Stimulated activated CD4-positive, alpha-beta T cell treated with anti-CD3 and anti-CD28 coated beads, Interleukin-1b, Interleukin-23, amount 100 ng/mL, for 4 hours (primary cell): Measurements from ENCODE around the gene MYRIP.

Experiments used
- DNase-seq, 2 donors: peaks; one replicate each; pipeline ENCODE4 v3.0.0-alpha.2; 2020; ENCODE audit warnings: low read depth in 2 of 2

MYRIP gene

DNA sequence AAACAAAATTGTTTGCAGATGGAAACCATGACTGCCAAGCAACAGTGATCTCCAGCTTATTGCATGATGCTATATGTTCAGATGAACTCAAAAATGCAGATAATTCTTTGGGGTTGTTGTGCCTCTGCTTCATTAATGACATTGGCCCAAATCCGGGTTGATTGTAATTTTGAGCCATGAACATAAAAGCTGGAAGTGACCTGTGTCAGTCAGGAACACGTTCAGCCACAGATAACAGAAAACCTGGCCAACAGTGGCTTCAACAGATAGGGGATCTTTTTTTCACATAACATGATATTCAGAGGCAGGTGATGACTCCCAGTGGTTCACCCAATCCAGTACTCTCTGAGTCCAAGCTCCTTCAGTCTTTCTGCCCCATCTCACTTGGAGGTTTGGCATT lies 423.2 kb downstream of the MYRIP start:
- no peak for DNase-seq

DNA sequence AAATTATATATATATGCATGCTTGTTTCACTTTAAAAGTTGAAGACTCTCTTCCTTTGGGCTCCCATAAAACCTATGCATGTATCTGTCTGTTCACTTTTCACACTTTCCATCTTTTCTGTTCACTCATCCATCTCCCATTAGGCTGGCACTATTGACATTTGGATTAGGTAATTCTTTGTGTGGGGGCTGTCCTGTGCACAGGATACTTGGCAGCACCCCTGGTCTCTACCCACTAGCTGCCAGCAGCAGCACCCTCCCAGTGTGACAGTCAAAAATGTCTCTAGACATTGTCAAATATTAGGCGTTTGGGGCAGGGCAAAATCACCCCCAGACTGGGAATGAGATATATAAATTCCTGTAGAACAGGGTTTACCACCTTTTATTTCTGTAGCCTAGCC lies 427.8 kb downstream of the MYRIP start:
- DNase-seq, result no peak

DNA sequence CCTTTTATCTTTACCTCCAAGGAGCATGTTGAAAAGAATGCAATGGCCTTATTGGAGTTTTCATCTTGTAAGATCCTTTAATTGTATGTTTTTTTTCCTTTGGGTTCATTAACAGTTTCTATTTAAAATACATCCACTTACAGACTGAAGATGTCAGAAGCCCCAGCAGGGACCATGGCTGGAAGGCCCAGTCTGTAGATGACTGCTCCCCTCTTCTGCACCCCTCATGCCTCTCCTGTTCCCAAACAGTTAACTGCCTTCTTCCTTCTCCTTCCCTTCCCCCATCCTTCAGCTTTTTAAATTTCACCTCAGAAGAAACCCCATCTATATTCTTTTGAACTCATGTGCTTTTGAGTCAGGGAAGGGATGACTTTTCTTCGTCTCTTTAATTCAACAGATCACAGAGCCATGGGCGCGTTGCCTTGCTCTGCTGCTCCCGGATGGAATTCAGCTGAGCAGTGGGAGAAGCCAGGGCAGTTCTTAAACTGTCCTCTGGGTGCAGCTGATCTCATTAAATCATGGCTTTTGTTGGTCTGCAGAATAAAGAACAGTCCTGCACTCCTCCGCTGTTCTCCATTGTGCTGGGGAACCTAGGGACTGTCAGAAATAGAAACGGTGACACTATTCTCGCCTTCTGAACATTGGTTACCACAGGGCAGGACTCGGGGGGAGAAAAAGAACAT lies 428.6 kb downstream of the MYRIP start:
- no peak for DNase-seq

DNA sequence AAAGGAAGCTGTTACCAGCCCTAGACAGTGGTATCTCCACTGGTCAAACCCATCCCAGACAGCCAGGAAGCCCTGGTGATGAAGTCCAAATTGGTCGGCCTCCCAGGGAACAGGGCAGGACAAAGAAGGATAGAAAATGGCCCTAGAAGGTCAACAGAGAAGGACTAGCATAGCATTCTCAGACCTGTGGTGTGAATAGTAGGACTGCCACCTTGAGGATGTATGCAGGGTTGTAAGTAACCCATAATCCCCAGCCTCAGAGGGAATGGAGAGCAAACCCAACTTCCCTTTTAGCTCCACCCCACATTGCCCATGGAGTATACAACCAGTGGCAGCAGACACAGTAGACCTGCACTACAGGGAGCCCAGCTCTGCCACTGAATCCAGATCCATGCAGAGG lies 431.5 kb downstream of the MYRIP start:
- no peak for DNase-seq

DNA sequence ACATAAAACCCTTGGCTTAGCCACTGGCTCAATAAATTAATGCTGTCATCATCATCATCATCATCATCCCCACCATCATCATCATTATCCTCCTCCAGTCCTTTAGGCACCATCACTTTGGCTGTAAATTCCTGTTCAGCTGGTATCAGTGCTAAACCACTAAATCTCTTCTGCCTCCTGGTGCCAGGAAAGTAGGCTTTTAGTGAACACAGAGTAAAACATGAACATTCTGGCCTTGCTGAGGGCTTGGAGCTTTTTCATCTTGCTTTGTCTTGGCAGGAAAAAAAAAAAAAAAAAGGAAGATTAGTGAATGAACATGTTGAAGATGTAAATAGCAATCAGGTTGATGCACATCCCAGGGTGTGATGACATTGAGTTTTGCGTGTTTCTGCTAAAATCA lies 432.8 kb downstream of the MYRIP start:
- DNase-seq, result no peak

DNA sequence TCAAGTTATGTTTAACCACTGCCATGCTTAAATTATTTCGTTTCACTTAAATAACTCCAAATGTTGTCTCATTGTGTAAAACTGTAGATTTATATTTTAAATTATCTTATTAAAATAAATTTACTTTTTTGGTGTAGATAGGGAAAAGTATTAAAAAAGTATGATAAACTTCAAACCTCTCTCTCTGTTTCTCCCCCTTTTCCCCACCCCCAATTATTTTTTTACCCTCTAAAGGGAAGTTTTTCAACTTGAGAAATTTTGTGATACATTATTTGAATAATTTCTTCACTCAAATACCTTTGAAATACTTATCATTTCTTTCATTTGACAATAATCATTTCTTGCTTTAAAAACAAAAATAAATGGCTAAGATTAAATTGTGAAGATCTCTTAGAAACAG lies 433.2 kb downstream of the MYRIP start:
- no peak for DNase-seq

DNA sequence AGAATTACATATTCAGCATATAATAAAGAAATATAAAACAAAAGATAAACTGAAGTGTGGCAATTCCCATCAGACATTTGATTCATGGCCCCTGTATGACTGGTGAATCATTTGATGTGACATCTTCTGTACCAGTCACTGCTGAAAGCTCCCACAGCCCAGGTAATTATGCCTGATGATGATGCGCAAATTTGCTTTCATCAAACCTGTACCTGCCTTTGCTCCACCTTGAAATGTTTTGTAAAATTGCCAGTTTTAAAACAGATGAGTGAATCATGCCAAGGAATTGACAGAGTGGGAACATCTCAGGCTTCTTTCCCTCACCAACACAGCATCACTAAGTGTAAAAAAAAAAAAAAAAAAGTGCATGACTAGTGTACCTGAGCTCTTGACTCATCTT lies 433.6 kb downstream of the MYRIP start:
- DNase-seq, result no peak

DNA sequence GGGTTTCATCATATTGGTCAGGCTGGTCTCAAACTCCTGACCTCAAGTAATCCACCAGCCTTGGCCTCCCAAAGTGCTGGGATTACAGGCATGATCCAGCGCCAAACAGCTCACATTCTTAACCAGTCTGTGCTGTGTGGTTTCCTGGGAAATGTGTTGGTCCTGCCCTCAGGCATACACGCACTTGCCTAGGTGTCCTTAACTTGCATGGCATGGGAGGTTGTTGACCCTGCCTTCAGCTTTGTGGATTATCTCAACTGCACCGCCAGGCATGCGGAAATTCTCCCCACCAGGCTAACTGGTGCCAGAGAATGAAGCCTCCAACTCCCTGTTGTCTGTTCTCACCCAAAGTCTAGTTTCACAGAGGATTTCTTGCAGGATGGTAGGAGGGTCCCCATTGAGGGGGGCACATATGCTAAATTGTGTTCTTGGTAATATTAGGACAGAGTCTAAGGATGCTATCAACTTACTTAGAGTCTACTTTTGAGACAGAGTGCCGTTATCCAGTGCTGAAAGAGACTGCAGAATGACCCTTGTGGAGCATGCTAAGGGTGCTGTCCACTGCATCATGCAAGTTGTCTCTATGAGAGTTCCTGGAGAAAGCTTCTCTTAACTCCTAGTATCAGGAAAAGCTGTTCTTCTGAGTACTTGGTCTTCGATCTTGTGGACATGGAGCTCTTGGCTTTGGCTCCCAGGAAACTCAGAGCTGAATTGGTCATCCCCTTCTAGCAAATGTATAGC lies 438.5 kb downstream of the MYRIP start:
- no peak for DNase-seq

DNA sequence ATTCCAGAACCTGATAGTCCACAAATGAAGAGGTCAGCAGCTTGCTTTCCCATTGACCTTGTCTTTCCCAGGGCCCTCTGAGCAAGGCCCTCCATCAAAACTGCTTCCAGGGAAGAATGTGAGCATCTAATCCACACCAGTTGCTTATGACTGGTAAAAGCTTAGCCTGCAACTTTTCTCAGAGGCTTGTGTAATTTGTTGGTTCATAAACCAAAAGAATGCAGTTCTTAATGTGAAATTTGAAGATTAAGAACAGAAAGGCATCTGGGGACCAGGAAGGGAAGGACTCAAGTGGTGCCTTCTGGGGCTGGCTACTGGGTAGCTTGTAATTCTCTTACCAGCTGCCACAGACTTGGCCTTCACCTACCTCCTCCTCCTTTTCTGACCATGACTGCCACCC lies 439.2 kb downstream of the MYRIP start:
- no peak for DNase-seq

DNA sequence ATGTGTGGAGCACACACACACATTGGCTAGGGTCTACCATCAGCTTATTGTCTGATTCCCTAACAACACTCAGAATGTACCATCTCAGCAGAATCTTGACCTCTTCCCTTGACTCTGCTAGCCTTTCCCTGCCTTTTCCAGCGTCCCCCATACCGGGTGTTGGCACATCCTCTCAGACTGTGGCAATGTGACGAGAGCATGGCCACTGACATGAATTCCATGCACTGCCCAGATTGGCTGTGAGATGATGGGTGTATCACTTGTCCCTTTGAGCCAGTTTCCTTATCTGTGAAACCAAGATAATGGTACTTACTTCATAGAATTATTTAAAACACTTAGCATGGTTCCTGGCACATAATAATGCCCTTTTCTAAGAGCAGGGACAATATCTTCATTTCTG lies 439.8 kb downstream of the MYRIP start:
- no peak for DNase-seq

DNA sequence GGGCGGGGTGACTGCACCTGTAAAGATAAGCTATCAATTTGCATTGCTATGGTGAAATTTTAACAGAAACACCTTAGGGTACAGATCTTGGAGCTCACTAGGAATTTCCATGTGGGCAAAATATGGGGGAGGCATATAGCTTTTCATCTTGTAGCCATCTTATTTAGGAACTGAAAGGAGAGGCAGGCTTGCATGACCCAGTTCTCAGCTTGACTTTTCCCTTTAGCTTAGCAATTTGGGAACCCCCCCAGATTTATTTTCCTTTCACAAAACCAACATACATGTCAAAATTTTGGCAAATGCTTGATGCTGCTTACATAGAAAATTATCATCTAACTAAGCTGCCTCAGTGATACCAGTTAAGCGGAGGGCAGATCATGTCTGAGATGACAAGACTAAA lies 445.1 kb downstream of the MYRIP start:
- no peak for DNase-seq

DNA sequence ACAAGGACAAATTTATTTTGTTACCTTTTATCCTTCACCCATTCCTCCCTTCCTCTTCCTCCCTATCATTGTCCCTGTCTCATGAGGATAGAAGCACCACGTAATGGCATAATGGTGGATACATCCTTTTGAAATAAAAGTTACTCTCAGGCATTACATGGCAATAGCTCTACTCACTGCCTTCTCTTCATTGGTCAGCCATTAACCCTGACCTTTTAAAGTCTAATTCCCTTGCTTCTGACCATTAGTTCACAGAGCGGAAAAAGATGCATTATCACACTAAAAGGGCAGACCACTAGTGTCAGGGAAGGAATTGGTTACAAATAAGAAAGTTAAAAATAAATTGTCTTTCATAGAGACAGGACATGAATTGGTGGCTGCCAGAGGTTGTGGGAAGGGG lies 445.5 kb downstream of the MYRIP start:
- no peak for DNase-seq

DNA sequence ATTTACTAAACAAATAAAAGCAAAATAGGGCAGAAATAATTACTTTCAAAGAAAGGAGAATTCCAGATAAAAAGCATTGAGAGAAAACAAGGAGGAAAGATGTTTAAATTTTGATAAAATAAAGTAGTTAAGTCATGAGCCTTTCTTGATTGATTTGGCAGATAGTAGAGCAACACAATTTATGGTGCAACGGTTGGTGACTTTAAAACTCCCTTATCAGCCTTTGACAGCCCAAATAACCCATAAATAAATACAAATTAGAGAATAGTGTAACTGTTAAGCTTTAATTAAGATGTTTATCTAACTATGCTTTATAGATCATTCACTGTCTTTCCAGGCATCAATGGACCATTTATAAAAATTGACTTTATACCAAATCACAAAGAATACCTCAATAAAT lies 446.1 kb downstream of the MYRIP start:
- DNase-seq, result no peak

DNA sequence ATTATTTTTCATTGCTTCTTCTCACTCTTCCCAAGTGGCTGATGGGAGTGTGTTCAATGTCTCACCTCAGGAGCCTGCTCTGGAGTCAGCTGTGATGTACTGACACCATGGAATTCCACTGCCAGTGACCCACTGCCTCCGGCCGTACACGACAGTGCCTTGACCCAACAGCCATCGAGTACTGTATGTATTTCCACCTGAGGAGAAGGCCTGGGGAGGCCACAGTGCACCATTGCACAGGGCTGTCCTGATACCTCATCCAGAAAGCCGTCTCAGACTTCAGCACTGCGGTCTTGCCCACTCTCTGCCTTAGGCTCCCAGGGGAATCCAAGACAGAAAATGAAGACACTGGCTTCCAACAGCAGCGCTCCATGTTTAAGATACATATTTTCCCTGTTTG lies 448.7 kb downstream of the MYRIP start:
- DNase-seq, result no peak

DNA sequence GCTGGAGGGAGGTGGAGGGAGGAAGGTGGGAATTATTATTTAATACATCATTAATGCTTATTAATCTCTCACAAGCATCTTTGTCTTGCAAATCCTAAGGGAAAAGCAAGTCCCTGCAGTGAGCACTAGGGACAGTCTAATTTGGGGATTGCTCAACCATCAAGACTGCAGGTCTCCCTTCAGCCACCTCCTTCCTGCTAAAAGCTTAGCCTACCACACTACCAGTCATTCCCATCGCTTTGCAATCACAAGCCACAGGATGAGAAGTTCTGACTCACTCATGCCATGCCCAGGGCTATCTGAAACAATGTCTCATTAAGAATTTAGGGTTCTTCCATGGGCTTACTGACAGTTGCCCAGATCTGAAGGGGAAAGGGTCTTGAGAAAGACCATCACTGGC lies 449.1 kb downstream of the MYRIP start:
- no peak for DNase-seq

DNA sequence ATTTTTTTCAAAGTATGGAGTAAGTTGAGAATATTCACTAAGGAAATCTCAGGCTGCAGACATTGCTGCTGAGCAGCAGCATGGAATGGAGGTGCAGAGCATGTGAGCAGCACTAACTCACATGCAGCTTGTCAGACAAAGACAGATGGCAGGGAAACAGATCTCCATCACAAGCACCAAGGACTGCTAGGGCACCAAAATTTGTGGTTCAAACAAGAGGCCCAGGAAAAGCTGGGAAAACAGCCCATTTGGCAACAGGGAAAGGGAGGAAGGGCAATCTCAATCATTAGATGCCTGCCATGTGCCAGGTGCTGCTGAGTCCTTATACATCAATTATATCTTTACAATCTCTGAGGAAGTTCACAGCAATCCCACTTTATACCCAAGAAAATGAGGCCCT lies 452.9 kb downstream of the MYRIP start:
- DNase-seq, result no peak

DNA sequence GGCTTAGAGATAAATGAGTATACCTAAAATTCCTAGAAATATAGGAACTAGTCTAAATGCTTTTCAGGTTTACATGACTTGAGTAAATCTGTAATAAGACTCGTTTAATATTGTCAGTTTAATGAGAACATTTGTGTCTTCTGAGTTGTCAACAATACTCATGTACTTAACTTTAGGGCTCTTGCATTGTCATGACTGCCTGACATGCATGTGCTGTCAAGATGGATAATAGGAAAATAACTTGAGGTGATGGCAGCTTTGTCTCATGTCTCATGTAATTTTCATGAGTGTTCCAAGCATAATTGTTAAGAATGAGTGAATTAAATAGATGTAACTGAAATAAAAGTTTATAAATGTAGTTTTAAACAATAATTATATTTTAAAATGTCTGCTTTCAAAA lies 455.0 kb downstream of the MYRIP start:
- no peak for DNase-seq

DNA sequence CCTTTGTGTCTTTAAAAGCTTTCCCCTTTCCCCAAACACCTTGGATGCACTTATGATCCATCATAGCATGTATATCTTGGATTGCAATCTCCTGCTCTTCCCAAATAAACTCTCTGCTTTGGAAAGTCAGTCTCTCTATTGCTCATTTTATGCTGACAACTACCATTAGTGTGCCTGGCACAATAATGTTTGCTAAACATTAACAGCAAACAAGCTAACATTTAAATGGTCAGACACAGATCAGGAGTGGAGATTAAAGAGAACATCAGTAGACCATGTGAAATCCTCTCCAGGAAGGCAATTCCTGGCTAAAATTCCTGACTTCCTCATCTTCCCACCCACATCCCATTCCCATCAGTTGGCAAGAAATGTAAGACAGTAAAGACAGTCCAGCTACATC lies 455.8 kb downstream of the MYRIP start:
- DNase-seq, result no peak

DNA sequence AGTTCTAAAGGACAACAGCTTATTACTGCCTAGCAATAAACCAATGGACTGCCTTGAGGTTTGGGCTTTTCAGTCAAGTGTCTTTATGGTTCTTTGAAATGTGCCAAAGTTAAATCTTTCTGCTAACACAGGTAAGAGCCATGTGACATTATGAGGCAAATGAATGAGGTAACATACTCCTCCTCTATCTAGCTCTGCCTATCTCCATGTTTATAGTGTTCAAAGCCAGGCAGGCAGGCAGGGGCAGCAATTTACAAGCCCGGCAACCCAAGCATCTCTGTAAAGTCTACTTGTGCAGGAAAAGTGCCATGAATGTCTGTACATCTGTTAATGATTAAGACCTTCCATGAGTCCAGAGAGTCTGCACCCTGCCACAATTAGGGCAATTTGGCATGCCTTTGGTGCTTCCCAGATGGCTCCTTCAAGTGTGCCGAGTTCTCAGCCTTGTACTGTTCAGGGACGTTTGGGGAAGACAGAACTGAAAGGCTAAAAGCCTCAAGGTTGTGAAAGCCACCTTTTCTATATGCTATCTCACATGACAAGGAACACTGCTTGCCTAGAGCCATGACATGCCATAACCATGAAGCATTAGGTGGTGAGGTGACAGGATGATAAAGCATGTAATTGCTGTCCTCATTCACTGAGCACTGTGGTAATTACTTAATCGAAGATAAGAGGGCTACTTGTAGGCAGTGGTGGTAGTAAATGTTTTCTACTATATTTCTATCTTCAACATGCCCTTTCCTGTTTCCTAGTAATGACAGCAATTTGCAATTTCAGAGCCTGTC lies 458.7 kb downstream of the MYRIP start:
- no peak for DNase-seq

DNA sequence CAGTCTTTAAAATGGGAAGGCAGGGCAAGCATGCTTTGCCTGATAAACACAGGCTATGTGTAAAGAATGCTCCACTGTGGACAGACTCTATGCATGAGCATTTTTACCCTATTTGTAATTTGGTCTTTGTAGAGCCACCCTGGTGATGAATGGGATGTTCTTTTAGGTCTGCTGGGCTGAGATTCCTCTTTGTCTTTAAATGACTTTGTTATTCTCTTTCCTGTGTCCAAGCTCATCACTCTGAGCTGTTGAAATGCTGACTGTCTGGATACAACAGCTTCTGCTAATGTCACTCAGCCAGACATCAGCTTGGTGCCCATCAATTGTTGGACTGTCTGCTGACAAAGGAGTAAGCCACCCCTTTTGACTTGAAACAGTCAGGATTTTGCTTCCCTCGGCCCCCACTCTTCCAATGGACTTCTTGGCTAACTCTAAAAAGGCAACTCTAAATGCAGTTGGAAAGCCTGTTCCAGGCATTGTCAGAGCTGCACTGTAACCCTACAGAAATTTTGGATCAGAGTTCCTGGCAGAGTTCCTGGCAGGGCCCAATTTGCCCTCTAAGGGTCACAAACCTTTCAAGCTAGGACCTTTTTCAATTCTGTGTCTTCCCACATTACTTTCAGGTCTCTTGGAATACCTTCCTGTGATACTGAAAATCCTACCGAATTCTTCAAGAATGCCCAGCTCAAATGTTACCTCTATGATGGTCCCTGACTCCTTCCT lies 459.6 kb downstream of the MYRIP start:
- no peak for DNase-seq

DNA sequence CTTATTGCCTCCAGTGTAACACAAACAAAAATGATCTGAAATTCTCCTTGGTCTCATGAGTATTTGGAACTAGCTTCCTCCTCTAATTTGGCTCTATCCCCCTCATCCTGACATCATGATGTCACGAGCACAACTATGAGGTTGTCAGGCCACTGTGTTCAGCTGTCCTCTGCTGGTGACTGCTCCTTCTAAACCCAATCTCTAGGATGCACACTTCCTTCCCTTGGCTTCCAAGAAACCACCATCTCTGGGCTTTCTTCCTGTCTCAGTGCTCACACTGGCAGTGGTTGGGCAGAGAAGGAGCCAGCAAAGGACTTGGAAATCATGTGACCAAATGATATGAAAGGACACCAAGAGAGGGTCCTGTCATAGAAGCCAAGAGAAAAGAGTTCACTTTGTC lies 469.4 kb downstream of the MYRIP start:
- no peak for DNase-seq

DNA sequence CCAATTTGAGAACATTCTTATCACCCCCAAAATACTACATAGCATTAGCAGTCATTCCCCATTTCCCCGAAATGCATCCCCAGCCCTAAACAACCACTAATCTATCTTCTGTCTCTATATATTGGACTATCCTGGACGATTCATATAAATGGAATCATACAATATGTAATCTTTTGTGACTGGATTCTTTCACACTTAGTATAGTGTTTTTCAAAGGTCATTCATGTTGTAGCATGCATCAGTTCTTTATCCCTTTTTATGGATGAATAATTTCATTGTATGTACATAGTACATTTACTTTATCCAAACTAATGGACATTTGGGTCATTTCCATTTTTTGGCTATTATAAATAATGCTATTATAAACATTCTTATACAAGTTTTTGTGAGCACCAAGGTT lies 472.6 kb downstream of the MYRIP start:
- DNase-seq, result no peak
